NCI-H2107 (cell line): Measurements from ENCODE around the gene LRRC15.

Source experiments
- DNase-seq: peaks from one replicate; lab custom pipeline; 2025; lab: John Stamatoyannopoulos, UW

Gene LRRC15

GRCh38 chr3:194315088-194315964 lies 54.2 kb downstream of the LRRC15 start:
- DNase-seq = peak; percentile 90

GRCh38 chr3:194314388-194315068 lies 55.0 kb downstream of the LRRC15 start:
- no peak for DNase-seq

- no peak for DNase-seq
These were observed 55.8 kb downstream of the LRRC15 start for GRCh38 chr3:194313560-194314387.

- no peak for DNase-seq
These were observed 56.7 kb downstream of the LRRC15 start for GRCh38 chr3:194312743-194313281.

- no peak for DNase-seq
These were observed 57.3 kb downstream of the LRRC15 start for GRCh38 chr3:194312186-194312742.

- DNase-seq = no peak
These were observed 58.5 kb downstream of the LRRC15 start for GRCh38 chr3:194311000-194311399.

GRCh38 chr3:194310060-194310835 lies 59.3 kb downstream of the LRRC15 start:
- DNase-seq = no peak

GRCh38 chr3:194308601-194309449 lies 60.7 kb downstream of the LRRC15 start:
- DNase-seq = no peak

GRCh38 chr3:194307849-194308248 lies 61.7 kb downstream of the LRRC15 start:
- no peak for DNase-seq

GRCh38 chr3:194306771-194307640 lies 62.5 kb downstream of the LRRC15 start:
- DNase-seq = no peak

- peak; percentile 46 for DNase-seq
These were observed 63.3 kb downstream of the LRRC15 start for GRCh38 chr3:194306109-194306686.

- DNase-seq = no peak
These were observed 64.0 kb downstream of the LRRC15 start for GRCh38 chr3:194305356-194306108.
